ENCODE measurements around the gene UBXN2A.
"Not testable (repeated sequence)": the region's sequence is repeated elsewhere in the genome, so short reads cannot be mapped to it uniquely, and the experiment has no call there.

- TF ChIP-seq NR2F2 (IDR thresholded peaks at IDR 0.05); REST (IDR thresholded peaks at IDR 0.05); CTCF (IDR thresholded peaks at IDR 0.05; ENCODE audit: low read depth, low read length, missing input control); ATF3 (IDR thresholded peaks at IDR 0.05); FOXA2 (IDR thresholded peaks at IDR 0.05); MAX (IDR thresholded peaks at IDR 0.05); HNF4G (IDR thresholded peaks at IDR 0.05): not testable (repeated sequence)
These were observed 102.9 kb downstream of the UBXN2A start for GRCh38 chr2:24043133-24043532.

All from liver (tissue), 3 donors.